ENCODE measurements around the gene SRCAP. TPM values are rescaled to one million over a fixed set of nuclear protein-coding genes. Genes with fewer than 3 reads are reported as not detected.

Gene SRCAP
- total RNA-seq, 1 donor from 2014 or later: 4.6 TPM

DNA sequence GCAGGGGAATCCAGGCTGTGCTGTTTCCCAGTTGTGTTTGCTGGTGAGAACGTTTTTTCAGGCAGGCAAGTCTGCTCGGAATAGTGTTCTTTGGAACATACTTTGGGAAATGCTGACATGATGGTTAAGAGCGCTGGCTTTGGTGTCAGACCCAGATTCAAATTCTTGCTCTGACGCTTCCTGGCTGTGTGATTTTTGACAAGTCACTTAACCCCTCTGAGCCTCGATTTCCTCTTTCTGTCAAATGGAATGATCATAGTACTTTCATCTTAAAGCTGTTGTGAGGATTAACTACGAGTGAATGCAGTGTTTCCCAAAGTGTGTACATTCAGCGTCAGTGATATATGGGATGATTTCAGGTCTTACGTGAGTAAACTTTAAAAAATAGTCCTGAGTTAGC is 35.9 kb upstream of the SRCAP start:
- peaks cover 22% of the 10 kb centered on the region for H3K4me1 Mint-ChIP-seq
- no peaks in the 10 kb centered on the region for H3K27me3 ChIP-seq
- no peak overlapping the region for H3K27ac ChIP-seq
- TF ChIP-seq, protein P1, sequence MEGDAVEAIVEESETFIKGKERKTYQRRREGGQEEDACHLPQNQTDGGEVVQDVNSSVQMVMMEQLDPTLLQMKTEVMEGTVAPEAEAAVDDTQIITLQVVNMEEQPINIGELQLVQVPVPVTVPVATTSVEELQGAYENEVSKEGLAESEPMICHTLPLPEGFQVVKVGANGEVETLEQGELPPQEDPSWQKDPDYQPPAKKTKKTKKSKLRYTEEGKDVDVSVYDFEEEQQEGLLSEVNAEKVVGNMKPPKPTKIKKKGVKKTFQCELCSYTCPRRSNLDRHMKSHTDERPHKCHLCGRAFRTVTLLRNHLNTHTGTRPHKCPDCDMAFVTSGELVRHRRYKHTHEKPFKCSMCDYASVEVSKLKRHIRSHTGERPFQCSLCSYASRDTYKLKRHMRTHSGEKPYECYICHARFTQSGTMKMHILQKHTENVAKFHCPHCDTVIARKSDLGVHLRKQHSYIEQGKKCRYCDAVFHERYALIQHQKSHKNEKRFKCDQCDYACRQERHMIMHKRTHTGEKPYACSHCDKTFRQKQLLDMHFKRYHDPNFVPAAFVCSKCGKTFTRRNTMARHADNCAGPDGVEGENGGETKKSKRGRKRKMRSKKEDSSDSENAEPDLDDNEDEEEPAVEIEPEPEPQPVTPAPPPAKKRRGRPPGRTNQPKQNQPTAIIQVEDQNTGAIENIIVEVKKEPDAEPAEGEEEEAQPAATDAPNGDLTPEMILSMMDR (IDR thresholded peaks at IDR 0.05): no peak
- TF ChIP-seq EZH2 (IDR thresholded peaks at IDR 0.05) (no peak), EZH2phosphoT487 (IDR thresholded peaks at IDR 0.05) (no peak)
- peak overlapping the region; percentile 69 for H3K27ac Mint-ChIP-seq
- H3K4me2 ChIP-seq: no peak overlapping the region
- H2AFZ ChIP-seq (replicated peaks): no peak overlapping the region
- H4K20me1 ChIP-seq (ENCODE audit: low read depth): peaks cover 52% of the 10 kb centered on the region
- no peak overlapping the region for H3K4me3 ChIP-seq
- no peak for DNase-seq (ENCODE audit: low spot score)
- peaks cover 29% of the 10 kb centered on the region for H3K36me3 Mint-ChIP-seq
- H3K79me2 ChIP-seq (ENCODE audit: low read depth): peaks cover 31% of the 10 kb centered on the region
- H3K9me3 ChIP-seq (ENCODE audit: low read depth): no peaks in the 10 kb centered on the region
- no peak overlapping the region for H3K9ac ChIP-seq
- H3K36me3 ChIP-seq: no peaks in the 10 kb centered on the region
- H3F3A ChIP-seq (ENCODE audit: low read depth): peaks cover 7% of the 10 kb centered on the region
- H3K4me1 ChIP-seq: peaks cover 8% of the 10 kb centered on the region
- no peaks in the 10 kb centered on the region for H3K27me3 Mint-ChIP-seq (ENCODE audit: insufficient read depth, low read depth)
- H3K9me3 Mint-ChIP-seq: no peaks in the 10 kb centered on the region
- no peak overlapping the region for H3K4me3 Mint-ChIP-seq

DNA sequence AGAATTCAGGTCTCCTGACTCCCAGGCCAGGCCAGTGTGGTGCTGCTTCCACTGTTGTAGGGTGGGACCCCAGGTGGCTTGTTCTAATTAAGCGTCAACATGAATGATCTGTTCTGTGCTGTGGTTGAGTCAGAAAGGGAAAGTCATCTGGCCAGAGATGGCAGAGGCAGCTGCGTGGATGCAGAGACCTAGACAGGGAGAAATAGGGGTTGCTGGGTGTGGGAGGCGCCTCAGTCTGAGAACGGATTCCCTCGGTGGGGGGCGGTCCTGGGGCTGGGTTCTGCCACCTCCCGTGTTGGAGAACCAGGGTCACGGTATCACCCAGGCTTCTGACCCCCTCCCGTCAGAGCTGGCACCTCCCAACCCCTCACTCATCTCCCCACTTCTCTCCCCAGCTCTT is 35.2 kb upstream of the SRCAP start:
- Histone ChIP-seq H3K36me3 (no peaks in the 10 kb centered on the region), H3K27ac (no peak overlapping the region), H3K9me3 (ENCODE audit: low read depth) (no peaks in the 10 kb centered on the region), H3K27me3 (no peaks in the 10 kb centered on the region), H3K79me2 (ENCODE audit: low read depth) (peaks cover 31% of the 10 kb centered on the region), H2AFZ (replicated peaks) (no peak overlapping the region), H3K4me1 (peaks cover 8% of the 10 kb centered on the region), H3F3A (ENCODE audit: low read depth) (peaks cover 5% of the 10 kb centered on the region), H3K4me3 (no peak overlapping the region), H3K9ac (no peak overlapping the region), H3K4me2 (no peak overlapping the region), H4K20me1 (ENCODE audit: low read depth) (peaks cover 52% of the 10 kb centered on the region)
- H3K27ac Mint-ChIP-seq: no peak overlapping the region
- no peaks in the 10 kb centered on the region for H3K27me3 Mint-ChIP-seq (ENCODE audit: insufficient read depth, low read depth)
- peaks cover 22% of the 10 kb centered on the region for H3K4me1 Mint-ChIP-seq
- H3K4me3 Mint-ChIP-seq: peak overlapping the region; percentile 33
- TF ChIP-seq EZH2 (IDR thresholded peaks at IDR 0.05) (no peak), EZH2phosphoT487 (IDR thresholded peaks at IDR 0.05) (no peak)
- TF ChIP-seq, protein P1 (IDR thresholded peaks at IDR 0.05): no peak
- no peak for DNase-seq (ENCODE audit: low spot score)
- no peaks in the 10 kb centered on the region for H3K9me3 Mint-ChIP-seq
- peaks cover 31% of the 10 kb centered on the region for H3K36me3 Mint-ChIP-seq

DNA sequence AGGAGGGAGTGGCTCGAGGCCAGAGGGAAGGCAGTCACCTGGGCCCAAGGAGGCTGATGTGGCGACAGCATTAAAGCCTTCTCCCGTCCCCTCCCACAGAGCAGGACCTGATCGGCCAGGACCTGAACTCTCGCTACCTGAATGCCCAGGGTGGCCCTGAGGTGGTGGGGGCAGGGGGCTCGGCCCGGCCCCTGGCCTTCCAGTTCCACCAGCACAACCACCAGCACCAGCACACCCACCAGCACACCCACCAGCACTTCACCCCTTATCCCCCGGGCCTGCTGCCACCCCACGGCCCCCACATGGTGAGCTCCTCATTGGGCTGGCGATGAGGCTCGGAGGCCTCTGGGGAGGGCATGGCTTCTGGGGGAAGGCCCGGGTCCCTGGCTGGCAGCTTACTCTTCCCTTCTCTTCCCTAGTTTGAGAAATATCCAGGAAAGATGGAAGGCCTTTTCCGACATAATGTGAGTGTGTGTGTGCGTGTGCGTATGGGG is 34.3 kb upstream of the SRCAP start:
- Histone ChIP-seq H3K36me3 (no peaks in the 10 kb centered on the region), H2AFZ (replicated peaks) (no peak overlapping the region), H3K27me3 (no peaks in the 10 kb centered on the region), H4K20me1 (ENCODE audit: low read depth) (peaks cover 54% of the 10 kb centered on the region), H3K27ac (no peak overlapping the region), H3F3A (ENCODE audit: low read depth) (no peaks in the 10 kb centered on the region), H3K4me1 (peaks cover 8% of the 10 kb centered on the region), H3K4me2 (no peak overlapping the region), H3K9me3 (ENCODE audit: low read depth) (no peaks in the 10 kb centered on the region), H3K4me3 (no peak overlapping the region), H3K79me2 (ENCODE audit: low read depth) (peaks cover 30% of the 10 kb centered on the region), H3K9ac (no peak overlapping the region)
- Mint-ChIP-seq H3K27ac (no peak overlapping the region), H3K4me3 (peak overlapping the region; percentile 21), H3K36me3 (peaks cover 30% of the 10 kb centered on the region), H3K9me3 (no peaks in the 10 kb centered on the region), H3K27me3 (ENCODE audit: insufficient read depth, low read depth) (no peaks in the 10 kb centered on the region), H3K4me1 (peaks cover 22% of the 10 kb centered on the region)
- TF ChIP-seq EZH2 (IDR thresholded peaks at IDR 0.05): no peak
- TF ChIP-seq, protein P1 (IDR thresholded peaks at IDR 0.05): no peak
- no peak for TF ChIP-seq EZH2phosphoT487 (IDR thresholded peaks at IDR 0.05)
- DNase-seq (ENCODE audit: low spot score): no peak

Measured in neural progenitor cell (in vitro differentiated cells).